ENCODE measurements around the gene CRYL1. TPM values are rescaled to one million over a fixed set of nuclear protein-coding genes. Genes with fewer than 3 reads are reported as not detected.

Gene CRYL1
- total and polyA plus RNA-seq, 2 experiments from 2014 or later, result 11.3 to 16.1 TPM

DNA sequence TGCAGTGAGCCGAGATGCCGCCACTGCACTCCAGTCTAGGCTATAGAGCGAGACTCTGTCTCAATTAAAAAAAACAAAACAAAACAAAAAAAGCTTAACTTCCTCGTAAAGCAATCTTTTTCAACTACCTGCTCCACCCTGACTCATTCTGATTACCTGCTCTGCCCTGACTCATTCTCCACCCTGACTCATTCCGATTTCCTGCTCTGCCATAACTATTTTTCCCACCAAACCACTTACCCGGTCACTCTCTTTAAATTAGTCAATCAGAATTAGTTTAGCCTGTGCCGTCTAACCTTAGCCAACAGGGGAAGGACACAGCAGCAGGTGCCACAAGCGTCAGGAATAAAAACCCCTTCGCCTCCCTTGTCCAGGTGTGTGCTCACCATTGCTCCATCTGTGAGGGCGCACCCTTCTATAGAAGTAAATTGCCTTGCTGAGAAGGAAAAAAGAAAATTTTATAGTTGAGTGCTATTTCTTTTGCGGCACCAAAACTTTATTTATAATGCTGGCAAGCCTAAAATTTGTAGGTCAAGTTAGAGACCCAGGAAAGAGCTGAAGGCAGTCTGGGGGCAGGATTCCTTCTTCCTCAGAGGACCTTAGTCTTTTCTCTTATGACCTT, 39.6 kb upstream of the CRYL1 start:
- Histone ChIP-seq H3K9ac (no peak overlapping the region), H3K4me3 (no peak overlapping the region), H3K9me3 (ENCODE audit: low read depth) (peaks cover 3% of the 10 kb centered on the region), H3K4me1 (ENCODE audit: insufficient read depth) (peaks cover 12% of the 10 kb centered on the region), H3K79me2 (ENCODE audit: insufficient read depth) (no peaks in the 10 kb centered on the region), H3K27me3 (replicated peaks; ENCODE audit: insufficient read depth) (no peaks in the 10 kb centered on the region), H2AFZ (no peak overlapping the region), H3K36me3 (ENCODE audit: low read depth) (no peaks in the 10 kb centered on the region), H3K9me2 (ENCODE audit: insufficient read depth) (no peaks in the 10 kb centered on the region), H3K27ac (no peak overlapping the region), H3K4me2 (ENCODE audit: unreplicated experiment) (no peak overlapping the region), H4K20me1 (ENCODE audit: insufficient read depth) (no peaks in the 10 kb centered on the region), H3F3A (ENCODE audit: insufficient read depth) (peaks cover 18% of the 10 kb centered on the region)
- TF ChIP-seq EZH2 (IDR thresholded peaks at IDR 0.05; ENCODE audit: insufficient read depth, poor library complexity, severe bottlenecking) (no peak), EZH2phosphoT487 (IDR thresholded peaks at IDR 0.05; ENCODE audit: insufficient read depth, low read depth) (no peak)
- in situ Hi-C loops (cut with MboI), result no loop called here
- WGBS, 2 experiments (ENCODE audit: low coverage in 1 of 2, low lambda C conversion rate in 2 of 2, missing lambda C conversion rate in 2 of 2), result 98% methylated on average over 11 of the region's 11 CpGs
- peak; percentile 20 for DNase-seq

DNA sequence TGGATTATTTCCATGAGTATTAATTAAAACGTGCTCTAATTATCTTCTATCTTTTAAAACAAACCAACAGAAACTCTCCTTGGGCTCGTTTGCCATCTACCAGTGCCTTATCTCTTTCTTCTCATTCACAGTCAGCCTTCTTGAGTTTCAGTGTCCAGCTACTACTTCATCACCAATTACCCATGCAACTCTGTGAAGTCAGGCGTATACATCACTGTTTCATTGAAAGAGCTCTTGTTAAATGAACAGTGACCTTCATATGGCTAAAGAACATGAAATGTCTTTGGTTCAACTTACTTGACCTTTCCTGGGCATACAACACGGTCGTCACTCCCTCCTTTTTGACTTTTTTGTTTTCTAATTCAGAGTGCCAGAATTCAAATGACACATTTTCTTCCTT, 36.1 kb upstream of the CRYL1 start:
- TF ChIP-seq EZH2 (IDR thresholded peaks at IDR 0.05; ENCODE audit: insufficient read depth, poor library complexity, severe bottlenecking), result no peak
- TF ChIP-seq EZH2phosphoT487 (IDR thresholded peaks at IDR 0.05; ENCODE audit: insufficient read depth, low read depth), result no peak

DNA sequence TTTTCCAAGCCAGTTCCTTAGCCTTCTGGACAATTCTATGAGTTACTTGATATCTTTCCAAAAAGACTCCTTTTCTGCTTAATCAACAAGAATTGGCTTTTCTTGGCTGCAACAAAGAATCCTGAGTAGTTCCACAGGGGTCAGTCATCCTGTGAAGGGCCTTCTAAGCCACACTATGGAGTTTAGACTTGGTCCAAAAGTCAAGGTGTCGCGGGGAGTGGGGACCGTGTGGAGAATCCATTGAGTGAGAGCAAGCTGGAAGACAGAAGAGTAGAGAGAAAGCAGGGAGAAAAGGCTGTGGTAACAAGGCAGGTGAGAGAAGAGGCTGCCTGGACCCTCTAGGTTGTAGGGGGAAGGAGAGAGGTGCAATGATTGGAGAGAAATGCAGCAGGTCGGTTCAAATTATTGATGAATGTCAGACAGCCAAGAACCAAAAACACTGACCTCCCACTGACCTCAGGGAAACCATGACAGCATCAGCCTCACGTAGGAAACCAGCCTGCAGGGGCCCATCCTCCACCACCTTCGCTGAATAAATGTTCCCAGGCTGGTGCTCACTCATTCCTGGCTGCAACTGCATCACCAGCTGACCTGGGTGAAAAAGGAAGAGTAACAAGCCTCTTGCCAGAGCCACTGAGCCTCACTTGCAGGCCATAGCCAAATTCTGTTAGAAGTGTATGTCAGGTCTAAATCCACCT, 34.2 kb upstream of the CRYL1 start:
- Histone ChIP-seq H3K9me3 (ENCODE audit: low read depth) (no peaks in the 10 kb centered on the region), H3K4me3 (no peak overlapping the region), H3K27me3 (replicated peaks; ENCODE audit: insufficient read depth) (no peaks in the 10 kb centered on the region), H3K27ac (no peak overlapping the region), H3K9me2 (ENCODE audit: insufficient read depth) (no peaks in the 10 kb centered on the region), H2AFZ (no peak overlapping the region), H3K9ac (no peak overlapping the region), H3F3A (ENCODE audit: insufficient read depth) (no peaks in the 10 kb centered on the region), H3K4me1 (ENCODE audit: insufficient read depth) (no peaks in the 10 kb centered on the region), H3K79me2 (ENCODE audit: insufficient read depth) (no peaks in the 10 kb centered on the region), H3K36me3 (ENCODE audit: low read depth) (no peaks in the 10 kb centered on the region), H3K4me2 (ENCODE audit: unreplicated experiment) (no peak overlapping the region), H4K20me1 (ENCODE audit: insufficient read depth) (no peaks in the 10 kb centered on the region)
- no peak for DNase-seq
- in situ Hi-C loops (cut with MboI), result no loop called here
- TF ChIP-seq EZH2 (IDR thresholded peaks at IDR 0.05; ENCODE audit: insufficient read depth, poor library complexity, severe bottlenecking), result no peak
- TF ChIP-seq EZH2phosphoT487 (IDR thresholded peaks at IDR 0.05; ENCODE audit: insufficient read depth, low read depth), result no peak
- 49 to 54% methylated on average over 6 of the region's 6 CpGs for WGBS, 2 experiments (ENCODE audit: low coverage in 1 of 2, low lambda C conversion rate in 2 of 2, missing lambda C conversion rate in 2 of 2)

More for the DNA sequence above, 36.1 kb upstream of the CRYL1 start:
- Histone ChIP-seq H3K4me1 (ENCODE audit: insufficient read depth) (no peaks in the 10 kb centered on the region), H3K9me3 (ENCODE audit: low read depth) (peaks cover 3% of the 10 kb centered on the region), H3K4me2 (ENCODE audit: unreplicated experiment) (no peak overlapping the region), H3F3A (ENCODE audit: insufficient read depth) (0 out of 2 replicates have a peak, but pooled peaks cover 3% of the 10 kb centered on the region), H3K36me3 (ENCODE audit: low read depth) (no peaks in the 10 kb centered on the region), H4K20me1 (ENCODE audit: insufficient read depth) (no peaks in the 10 kb centered on the region), H3K27ac (no peak overlapping the region), H3K9ac (no peak overlapping the region), H3K27me3 (replicated peaks; ENCODE audit: insufficient read depth) (no peaks in the 10 kb centered on the region), H3K4me3 (no peak overlapping the region), H3K79me2 (ENCODE audit: insufficient read depth) (no peaks in the 10 kb centered on the region), H3K9me2 (ENCODE audit: insufficient read depth) (no peaks in the 10 kb centered on the region), H2AFZ (no peak overlapping the region)
- no peak for DNase-seq
- in situ Hi-C loops (cut with MboI), result no loop called here
- WGBS, 2 experiments (ENCODE audit: low coverage in 1 of 2, low lambda C conversion rate in 2 of 2, missing lambda C conversion rate in 2 of 2), result 44 to 45% methylated on average over 5 of the region's 5 CpGs

DNA sequence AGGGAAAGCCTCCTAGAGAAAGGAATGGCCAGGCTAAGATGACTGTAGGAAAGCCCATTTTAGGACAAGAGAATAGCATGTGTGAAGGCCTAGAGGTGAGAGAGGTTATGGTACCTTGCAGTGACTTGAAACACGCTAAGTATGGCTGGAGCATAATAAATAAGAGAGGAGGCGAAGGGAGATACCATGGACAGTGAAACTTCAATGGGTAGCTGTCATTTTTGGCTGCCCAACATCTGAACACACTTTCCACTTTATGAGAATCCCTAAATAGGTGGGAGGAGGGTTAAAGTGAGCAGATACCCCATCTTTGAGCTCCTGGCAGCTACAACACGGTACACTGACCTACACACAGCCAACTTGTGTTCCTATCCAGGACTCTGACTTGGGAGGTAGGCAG, 33.3 kb upstream of the CRYL1 start:
- H3K36me3 ChIP-seq (ENCODE audit: low read depth), result no peaks in the 10 kb centered on the region

More for the DNA sequence above, 33.3 kb upstream of the CRYL1 start:
- Histone ChIP-seq H3K4me1 (ENCODE audit: insufficient read depth) (no peaks in the 10 kb centered on the region), H2AFZ (no peak overlapping the region), H3K27ac (no peak overlapping the region), H3K4me3 (no peak overlapping the region), H3K4me2 (ENCODE audit: unreplicated experiment) (no peak overlapping the region), H3K9ac (no peak overlapping the region), H3K9me3 (ENCODE audit: low read depth) (no peaks in the 10 kb centered on the region), H3K79me2 (ENCODE audit: insufficient read depth) (no peaks in the 10 kb centered on the region), H3K27me3 (replicated peaks; ENCODE audit: insufficient read depth) (no peaks in the 10 kb centered on the region), H4K20me1 (ENCODE audit: insufficient read depth) (no peaks in the 10 kb centered on the region), H3F3A (ENCODE audit: insufficient read depth) (no peaks in the 10 kb centered on the region), H3K9me2 (ENCODE audit: insufficient read depth) (no peaks in the 10 kb centered on the region)
- TF ChIP-seq EZH2 (IDR thresholded peaks at IDR 0.05; ENCODE audit: insufficient read depth, poor library complexity, severe bottlenecking) (no peak), EZH2phosphoT487 (IDR thresholded peaks at IDR 0.05; ENCODE audit: insufficient read depth, low read depth) (no peak)
- DNase-seq, result no peak
- 74 to 78% methylated on average over 3 of the region's 3 CpGs for WGBS, 2 experiments (ENCODE audit: low coverage in 1 of 2, low lambda C conversion rate in 2 of 2, missing lambda C conversion rate in 2 of 2)
- in situ Hi-C loops (cut with MboI), result no loop called here

Data from GM23248 (cell line).